ENCODE measurements around the gene FAM184B. TPM values are rescaled to one million over a fixed set of nuclear protein-coding genes. Genes with fewer than 3 reads are reported as not detected.
"Not testable (repeated sequence)": the region's sequence is repeated elsewhere in the genome, so short reads cannot be mapped to it uniquely, and the experiment has no call there.

Gene FAM184B
- polyA plus RNA-seq, 3 donors = not detected

DNA sequence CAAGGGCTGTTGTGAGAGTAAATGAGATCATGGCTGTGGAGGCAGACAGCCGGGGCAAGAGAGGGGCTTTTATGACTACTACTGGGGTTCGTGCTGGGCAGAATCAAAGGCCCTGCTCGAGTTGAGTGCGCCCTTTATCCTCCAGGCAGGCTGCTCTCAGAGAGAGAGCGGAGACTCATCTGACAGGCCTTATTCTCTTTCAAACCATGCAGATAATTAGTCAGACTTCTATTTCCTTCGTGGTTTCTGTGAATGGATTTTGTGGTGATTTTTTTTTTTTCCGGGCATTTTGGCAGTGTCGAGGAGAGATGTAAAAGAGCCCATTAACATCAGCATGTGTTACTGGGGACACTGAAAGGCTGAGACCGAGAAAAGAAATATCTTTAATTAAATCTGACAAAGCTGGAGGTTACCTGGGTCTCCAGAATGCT is 93.4 kb downstream of the FAM184B start:
- 88% methylated on average over 3 of the region's 9 CpGs for WGBS (ENCODE audit: insufficient coverage)
- Histone ChIP-seq H3K27ac (ENCODE audit: low read depth in 1 of 2, low read length in 2 of 2) (no peak overlapping the region), H3K9me3 (replicated peaks in 1 of 2; ENCODE audit: control insufficient read depth in 1 of 2, insufficient read depth in 1 of 2, low read length in 2 of 2) (no peaks in the 10 kb centered on the region), H3K4me1 (ENCODE audit: control insufficient read depth in 1 of 2, insufficient read depth in 2 of 2, low read length in 2 of 2) (no peaks in the 10 kb centered on the region), H3K9ac (ENCODE audit: insufficient read depth, low read length, poor library complexity, severe bottlenecking) (no peak overlapping the region), H3K4me3 (replicated peaks in 1 of 3; ENCODE audit: low read depth in 2 of 3, low read length in 3 of 3) (no peak overlapping the region), H3K36me3 (replicated peaks in 1 of 2; ENCODE audit: control insufficient read depth in 1 of 2, insufficient read depth in 2 of 2, low read length in 2 of 2) (no peaks in the 10 kb centered on the region), H3K4me2 (replicated peaks; ENCODE audit: extremely low read depth, low read length, poor library complexity, severe bottlenecking) (no peak overlapping the region), H2AFZ (ENCODE audit: insufficient read depth, low read depth, low read length, poor library complexity, severe bottlenecking) (no peak overlapping the region), H3K27me3 (ENCODE audit: control insufficient read depth in 2 of 2, insufficient read depth in 2 of 2, low read length in 2 of 2) (no peaks in the 10 kb centered on the region), H3K79me2 (ENCODE audit: insufficient read depth, low read length) (no peaks in the 10 kb centered on the region), H4K20me1 (ENCODE audit: insufficient read depth, low read length) (no peaks in the 10 kb centered on the region)
- peaks cover 0 to 6% (median 0%) of the 10 kb centered on the region in 7 donors for H3K9me3 Mint-ChIP-seq
- peaks cover 0 to 5% (median 2%) of the 10 kb centered on the region in 3 donors for H3K27me3 Mint-ChIP-seq (ENCODE audit: low read depth in 3 of 3)
- H3K36me3 Mint-ChIP-seq = no peaks in the 10 kb centered on the region
- H3K27ac Mint-ChIP-seq = no peak overlapping the region
- TF ChIP-seq, protein P1, sequence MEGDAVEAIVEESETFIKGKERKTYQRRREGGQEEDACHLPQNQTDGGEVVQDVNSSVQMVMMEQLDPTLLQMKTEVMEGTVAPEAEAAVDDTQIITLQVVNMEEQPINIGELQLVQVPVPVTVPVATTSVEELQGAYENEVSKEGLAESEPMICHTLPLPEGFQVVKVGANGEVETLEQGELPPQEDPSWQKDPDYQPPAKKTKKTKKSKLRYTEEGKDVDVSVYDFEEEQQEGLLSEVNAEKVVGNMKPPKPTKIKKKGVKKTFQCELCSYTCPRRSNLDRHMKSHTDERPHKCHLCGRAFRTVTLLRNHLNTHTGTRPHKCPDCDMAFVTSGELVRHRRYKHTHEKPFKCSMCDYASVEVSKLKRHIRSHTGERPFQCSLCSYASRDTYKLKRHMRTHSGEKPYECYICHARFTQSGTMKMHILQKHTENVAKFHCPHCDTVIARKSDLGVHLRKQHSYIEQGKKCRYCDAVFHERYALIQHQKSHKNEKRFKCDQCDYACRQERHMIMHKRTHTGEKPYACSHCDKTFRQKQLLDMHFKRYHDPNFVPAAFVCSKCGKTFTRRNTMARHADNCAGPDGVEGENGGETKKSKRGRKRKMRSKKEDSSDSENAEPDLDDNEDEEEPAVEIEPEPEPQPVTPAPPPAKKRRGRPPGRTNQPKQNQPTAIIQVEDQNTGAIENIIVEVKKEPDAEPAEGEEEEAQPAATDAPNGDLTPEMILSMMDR (IDR thresholded peaks at IDR 0.05) = no peak
- intact Hi-C loops (cut with micrococcal nuclease) = no loop called here
- H3K4me1 Mint-ChIP-seq = no peaks in the 10 kb centered on the region
- DNase-seq = no peak
- H3K4me3 Mint-ChIP-seq = no peak overlapping the region

DNA sequence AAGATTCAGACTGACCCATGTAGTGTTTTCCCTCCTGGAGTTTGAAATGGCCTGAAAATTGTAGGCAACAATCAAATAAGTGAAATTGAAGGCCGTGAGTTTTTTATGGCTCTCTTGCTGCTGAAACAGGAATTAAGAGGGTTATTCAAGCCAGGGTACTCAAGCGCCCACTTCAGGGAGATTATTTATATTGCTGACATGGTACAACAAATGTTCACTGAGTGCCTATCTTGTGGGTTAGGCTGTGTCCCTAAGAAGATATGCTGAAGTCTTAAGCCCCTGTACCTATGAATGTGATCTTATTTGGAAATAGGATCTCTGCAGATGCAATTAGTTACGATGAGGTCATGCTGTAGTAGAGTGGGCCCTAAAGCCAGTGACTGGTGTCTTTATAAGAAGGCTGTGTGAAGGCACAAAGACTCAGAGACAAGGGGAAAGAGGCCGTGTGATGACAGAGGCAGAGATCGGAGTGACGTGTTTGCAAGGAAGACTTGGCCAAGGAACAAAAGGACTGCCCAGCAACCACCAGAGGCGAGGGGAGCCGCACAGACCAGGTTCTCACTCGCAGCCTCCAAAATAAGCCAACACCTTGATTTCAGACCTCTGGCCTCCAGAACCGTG is 94.1 kb downstream of the FAM184B start:
- Mint-ChIP-seq H3K27ac (no peak overlapping the region), H3K4me3 (no peak overlapping the region), H3K9me3 (peaks cover 0 to 6% (median 0%) of the 10 kb centered on the region in 7 donors), H3K36me3 (no peaks in the 10 kb centered on the region), H3K27me3 (ENCODE audit: low read depth in 3 of 3) (peaks cover 0 to 5% (median 2%) of the 10 kb centered on the region in 3 donors), H3K4me1 (no peaks in the 10 kb centered on the region)
- H3K4me1 ChIP-seq (ENCODE audit: control insufficient read depth in 1 of 2, insufficient read depth in 2 of 2, low read length in 2 of 2) = no peaks in the 10 kb centered on the region
- no peaks in the 10 kb centered on the region for H3K79me2 ChIP-seq (ENCODE audit: insufficient read depth, low read length)
- H3K9ac ChIP-seq (ENCODE audit: insufficient read depth, low read length, poor library complexity, severe bottlenecking) = no peak overlapping the region
- no peaks in the 10 kb centered on the region for H3K27me3 ChIP-seq (ENCODE audit: control insufficient read depth in 2 of 2, insufficient read depth in 2 of 2, low read length in 2 of 2)
- no peak overlapping the region for H3K4me2 ChIP-seq (replicated peaks; ENCODE audit: extremely low read depth, low read length, poor library complexity, severe bottlenecking)
- no peak overlapping the region for H3K27ac ChIP-seq (ENCODE audit: low read depth in 1 of 2, low read length in 2 of 2)
- WGBS (ENCODE audit: insufficient coverage) = 94% methylated on average over 10 of the region's 10 CpGs
- intact Hi-C loops (cut with micrococcal nuclease) = no loop called here
- H3K4me3 ChIP-seq (replicated peaks in 1 of 3; ENCODE audit: low read depth in 2 of 3, low read length in 3 of 3) = no peak overlapping the region
- no peaks in the 10 kb centered on the region for H3K9me3 ChIP-seq (replicated peaks in 1 of 2; ENCODE audit: control insufficient read depth in 1 of 2, insufficient read depth in 1 of 2, low read length in 2 of 2)
- no peaks in the 10 kb centered on the region for H3K36me3 ChIP-seq (replicated peaks in 1 of 2; ENCODE audit: control insufficient read depth in 1 of 2, insufficient read depth in 2 of 2, low read length in 2 of 2)
- no peaks in the 10 kb centered on the region for H4K20me1 ChIP-seq (ENCODE audit: insufficient read depth, low read length)
- no peak for DNase-seq
- H2AFZ ChIP-seq (ENCODE audit: insufficient read depth, low read depth, low read length, poor library complexity, severe bottlenecking) = no peak overlapping the region
- TF ChIP-seq, protein P1 (IDR thresholded peaks at IDR 0.05) = no peak

DNA sequence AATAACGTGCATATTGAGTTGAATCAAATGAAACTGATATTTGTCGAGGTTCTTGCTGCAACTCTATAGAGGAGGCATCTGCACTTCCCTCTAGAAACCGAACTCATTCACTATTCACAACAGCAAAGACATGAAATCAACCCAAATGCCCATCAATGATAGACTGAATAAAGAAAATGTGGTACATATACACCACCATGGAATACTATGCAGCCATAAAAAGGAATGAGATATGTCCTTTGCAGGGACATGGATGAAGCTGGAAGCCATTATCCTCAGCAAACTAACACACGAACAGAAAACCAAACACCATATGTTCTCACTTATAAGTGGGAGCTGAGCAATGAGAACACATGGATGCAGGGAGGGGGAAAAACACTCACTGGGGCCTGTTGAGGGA is 96.8 kb downstream of the FAM184B start:
- H3K27me3 ChIP-seq (ENCODE audit: control insufficient read depth in 2 of 2, insufficient read depth in 2 of 2, low read length in 2 of 2); H3K36me3 ChIP-seq (replicated peaks in 1 of 2; ENCODE audit: control insufficient read depth in 1 of 2, insufficient read depth in 2 of 2, low read length in 2 of 2); H3K27ac ChIP-seq (ENCODE audit: low read depth in 1 of 2, low read length in 2 of 2); H3K4me1 Mint-ChIP-seq; H3K4me1 ChIP-seq (ENCODE audit: control insufficient read depth in 1 of 2, insufficient read depth in 2 of 2, low read length in 2 of 2); DNase-seq; H3K4me2 ChIP-seq (replicated peaks; ENCODE audit: extremely low read depth, low read length, poor library complexity, severe bottlenecking); H4K20me1 ChIP-seq (ENCODE audit: insufficient read depth, low read length); H3K27ac Mint-ChIP-seq; H3K9ac ChIP-seq (ENCODE audit: insufficient read depth, low read length, poor library complexity, severe bottlenecking); H3K9me3 Mint-ChIP-seq; H3K4me3 ChIP-seq (replicated peaks in 1 of 3; ENCODE audit: low read depth in 2 of 3, low read length in 3 of 3); H3K36me3 Mint-ChIP-seq; intact Hi-C loops (cut with micrococcal nuclease); H3K79me2 ChIP-seq (ENCODE audit: insufficient read depth, low read length); H3K27me3 Mint-ChIP-seq (ENCODE audit: low read depth in 3 of 3); H3K4me3 Mint-ChIP-seq; H3K9me3 ChIP-seq (replicated peaks in 1 of 2; ENCODE audit: control insufficient read depth in 1 of 2, insufficient read depth in 1 of 2, low read length in 2 of 2); H2AFZ ChIP-seq (ENCODE audit: insufficient read depth, low read depth, low read length, poor library complexity, severe bottlenecking): not testable (repeated sequence)
- no CpG with 5 or more reads among the region's 4 CpGs for WGBS (ENCODE audit: insufficient coverage)

All from CD14-positive monocyte (primary cell).